Prostate gland (tissue), 2 donors: ENCODE data around the gene RPL32.

Experiments
- POLR2A ChIP-seq: fragments of 450-650 bp; IDR thresholded peaks from one replicate; pipeline ENCODE4 v1.6.1; 2016; ENCODE audit warnings: antibody characterized with exemption, mild to moderate bottlenecking
- POLR2AphosphoS5 ChIP-seq: sonication (generic); formaldehyde crosslinking; IDR thresholded peaks from one replicate; pipeline ENCODE4 v1.6.1; 2017; ENCODE audit warnings: antibody characterized with exemption
- TF ChIP-seq, protein P1 (sequence below), 4 experiments: fragments of 200-600 bp in 2 of 4; fragments of 450-650 bp in 2 of 4; sonication (generic) in 2 of 4; IDR thresholded peaks; 1 replicate in 3 of 4; 2 replicates in 1 of 4; pipeline ENCODE4 v1.5.1; 2016 to 2019; ENCODE audit warnings: antibody characterized with exemption in 4 of 4, mild to moderate bottlenecking in 2 of 4, moderate library complexity in 2 of 4

- TF ChIP-seq, protein P1, sequence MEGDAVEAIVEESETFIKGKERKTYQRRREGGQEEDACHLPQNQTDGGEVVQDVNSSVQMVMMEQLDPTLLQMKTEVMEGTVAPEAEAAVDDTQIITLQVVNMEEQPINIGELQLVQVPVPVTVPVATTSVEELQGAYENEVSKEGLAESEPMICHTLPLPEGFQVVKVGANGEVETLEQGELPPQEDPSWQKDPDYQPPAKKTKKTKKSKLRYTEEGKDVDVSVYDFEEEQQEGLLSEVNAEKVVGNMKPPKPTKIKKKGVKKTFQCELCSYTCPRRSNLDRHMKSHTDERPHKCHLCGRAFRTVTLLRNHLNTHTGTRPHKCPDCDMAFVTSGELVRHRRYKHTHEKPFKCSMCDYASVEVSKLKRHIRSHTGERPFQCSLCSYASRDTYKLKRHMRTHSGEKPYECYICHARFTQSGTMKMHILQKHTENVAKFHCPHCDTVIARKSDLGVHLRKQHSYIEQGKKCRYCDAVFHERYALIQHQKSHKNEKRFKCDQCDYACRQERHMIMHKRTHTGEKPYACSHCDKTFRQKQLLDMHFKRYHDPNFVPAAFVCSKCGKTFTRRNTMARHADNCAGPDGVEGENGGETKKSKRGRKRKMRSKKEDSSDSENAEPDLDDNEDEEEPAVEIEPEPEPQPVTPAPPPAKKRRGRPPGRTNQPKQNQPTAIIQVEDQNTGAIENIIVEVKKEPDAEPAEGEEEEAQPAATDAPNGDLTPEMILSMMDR (IDR thresholded peaks at IDR 0.05) = no peak
- no peak for TF ChIP-seq POLR2AphosphoS5
- no peak for TF ChIP-seq POLR2A
These were observed 17.1 kb downstream of the RPL32 start for GRCh38 chr3:12824299-12824698.
